Karpas-422 (cell line): ENCODE data around the gene AUP1. TPM values are rescaled to one million over a fixed set of nuclear protein-coding genes. Genes with fewer than 3 reads are reported as not detected.
"Not testable (repeated sequence)": the region's sequence is repeated elsewhere in the genome, so short reads cannot be mapped to it uniquely, and the experiment has no call there.

ENCODE experiments used
- DNase-seq: peaks from one replicate; pipeline ENCODE4 v3.0.0-alpha.2; 2015
- H2AFZ ChIP-seq: fragments of 200-600 bp; sonication (generic); 2 replicates; pipeline ENCODE4 v1.6.1; 2014; ENCODE audit warnings: antibody characterized with exemption, low read length, mixed read lengths
- H3K27ac ChIP-seq: fragments of 200-600 bp; sonication (generic); 2 replicates; pipeline ENCODE4 v1.5.1; 2014; ENCODE audit warnings: mild to moderate bottlenecking, low read length, moderate library complexity
- H3K27me3 ChIP-seq: fragments of 200-600 bp; sonication (generic); 2 replicates; pipeline ENCODE4 v1.6.1; 2014; ENCODE audit warnings: low read length, mixed read lengths
- H3K36me3 ChIP-seq: fragments of 200-600 bp; sonication (generic); 2 replicates; pipeline ENCODE4 v1.6.1; 2014; ENCODE audit warnings: low read length, mixed read lengths; ENCODE audit not compliant: insufficient read depth
- H3K4me1 ChIP-seq: fragments of 200-600 bp; sonication (generic); 2 replicates; pipeline ENCODE4 v1.6.1; 2014; ENCODE audit warnings: mild to moderate bottlenecking, low read length, mixed read lengths
- H3K4me2 ChIP-seq: fragments of 200-600 bp; sonication (generic); 2 replicates; pipeline ENCODE4 v1.6.1; 2014; ENCODE audit warnings: low read length, low read depth, mild to moderate bottlenecking; ENCODE audit not compliant: poor library complexity, severe bottlenecking
- H3K4me3 ChIP-seq: fragments of 200-600 bp; sonication (generic); 2 replicates; pipeline ENCODE4 v1.5.1; 2014; ENCODE audit warnings: mild to moderate bottlenecking, antibody characterized with exemption, low read length, mixed read lengths
- H3K79me2 ChIP-seq: fragments of 200-600 bp; sonication (generic); 2 replicates; pipeline ENCODE4 v1.6.1; 2014; ENCODE audit warnings: mild to moderate bottlenecking, low read length, mixed read lengths
- H3K9ac ChIP-seq: fragments of 200-600 bp; sonication (generic); 2 replicates; pipeline ENCODE4 v1.6.0; 2014; ENCODE audit warnings: low read length
- H3K9me2 ChIP-seq: fragments of 200-600 bp; sonication (generic), shearing (Covaris generic); replicated peaks from 2 replicates; pipeline ENCODE4 v1.6.0; 2014; ENCODE audit warnings: mild to moderate bottlenecking, low read length, moderate library complexity; ENCODE audit not compliant: insufficient read depth
- H3K9me3 ChIP-seq: fragments of 300-700, 200-600 bp; sonication (generic); 2 replicates; pipeline ENCODE4 v1.6.1; 2014; ENCODE audit warnings: low read length, mixed read lengths
- H4K20me1 ChIP-seq: fragments of 200-600 bp; sonication (generic); 2 replicates; pipeline ENCODE4 v1.6.1; 2014; ENCODE audit warnings: mild to moderate bottlenecking, antibody characterized with exemption, low read length, low read depth; ENCODE audit not compliant: insufficient read depth
- total RNA-seq: library from RNA; depleted of rRNA; stranded (reverse); fragments of >200 nt; shearing (Covaris generic); gene quantifications from 2 replicates; pipeline ENCODE4 v1.2.3, GENCODE V29; 2014; ENCODE audit warnings: low replicate concordance

Gene AUP1
- total RNA-seq, 1 experiment from 2014 or later = 216 TPM

DNA sequence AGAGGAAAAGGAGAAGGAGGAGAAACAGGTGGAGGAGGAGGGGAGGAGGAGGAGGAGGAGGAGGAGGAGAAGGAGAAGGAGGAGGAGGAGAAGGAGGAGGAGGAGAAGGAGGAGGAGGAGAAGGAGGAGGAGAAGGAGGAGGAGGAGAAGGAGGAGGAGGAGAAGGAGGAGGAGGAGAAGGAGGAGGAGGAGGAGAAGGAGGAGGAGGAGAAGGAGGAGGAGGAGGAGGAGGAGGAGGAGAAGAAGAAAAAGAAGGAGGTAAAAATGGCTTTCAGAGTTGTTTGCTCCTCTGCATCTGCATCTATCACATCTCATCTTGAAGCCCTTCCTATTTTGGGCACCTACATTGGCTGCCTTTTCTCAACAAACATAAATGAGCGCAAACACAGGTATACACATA is 31.5 kb upstream of the AUP1 start:
- not testable (repeated sequence) for DNase-seq, H3K9ac ChIP-seq, H3K27me3 ChIP-seq, H4K20me1 ChIP-seq, H3K36me3 ChIP-seq, H3K4me3 ChIP-seq, H3K4me1 ChIP-seq, H3K9me3 ChIP-seq, H3K79me2 ChIP-seq, H3K9me2 ChIP-seq, H3K4me2 ChIP-seq, H3K27ac ChIP-seq, H2AFZ ChIP-seq

DNA sequence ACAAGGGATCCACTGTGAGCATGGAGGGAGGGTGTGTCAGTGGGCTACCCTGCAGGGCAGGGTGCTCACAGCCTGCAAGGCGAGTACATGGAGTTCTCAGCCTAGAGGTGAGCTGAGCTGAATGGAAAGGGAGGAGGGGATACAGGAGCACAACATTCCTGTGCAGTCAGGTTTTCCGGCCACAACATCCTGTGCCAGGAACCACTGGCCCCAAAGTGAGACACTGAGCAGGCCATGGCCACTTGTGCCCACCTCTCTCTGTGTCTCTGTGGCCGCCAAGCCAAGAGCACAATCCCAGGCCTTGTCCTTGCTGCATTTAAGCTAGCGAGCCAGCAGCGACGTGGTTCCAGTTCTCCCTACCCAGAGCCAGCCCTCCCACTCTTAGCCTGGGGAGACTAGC is 31.1 kb upstream of the AUP1 start:
- no peak overlapping the region for H3K9ac ChIP-seq
- H3K79me2 ChIP-seq = no peaks in the 10 kb centered on the region
- peaks cover 1% of the 10 kb centered on the region for H3K4me1 ChIP-seq
- no peak for DNase-seq
- no peaks in the 10 kb centered on the region for H3K9me3 ChIP-seq
- H3K4me2 ChIP-seq = no peak overlapping the region
- H3K4me3 ChIP-seq = no peak overlapping the region
- no peaks in the 10 kb centered on the region for H3K27me3 ChIP-seq
- H4K20me1 ChIP-seq = peaks cover 9% of the 10 kb centered on the region; the same call in 1 of the 2 replicates
- 0 out of 2 replicates have a peak, but pooled peaks cover 4% of the 10 kb centered on the region for H3K36me3 ChIP-seq
- H2AFZ ChIP-seq = no peak overlapping the region
- no peak overlapping the region for H3K27ac ChIP-seq
- no peaks in the 10 kb centered on the region for H3K9me2 ChIP-seq

DNA sequence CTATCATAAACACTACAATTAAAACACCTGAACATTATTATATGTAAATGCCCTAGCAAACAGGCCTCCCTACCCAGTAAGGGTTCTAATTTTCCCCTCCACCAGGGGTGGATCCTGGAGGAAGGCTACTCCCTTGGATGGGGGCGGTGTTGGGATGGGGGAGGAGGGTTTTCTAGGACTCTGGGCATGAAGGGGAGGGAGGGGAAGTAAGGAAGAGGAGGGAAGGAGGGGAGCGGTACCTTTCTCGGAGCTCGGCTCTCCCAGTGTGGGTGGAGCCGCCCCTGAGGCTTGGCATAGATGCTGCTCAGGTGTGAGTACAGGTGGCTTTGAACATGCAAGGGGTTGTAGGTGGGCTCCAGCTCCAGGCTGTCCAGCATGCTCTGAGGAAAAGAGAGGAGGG is 30.4 kb upstream of the AUP1 start:
- H3K36me3 ChIP-seq = 0 out of 2 replicates have a peak, but pooled peaks cover 4% of the 10 kb centered on the region
- no peaks in the 10 kb centered on the region for H3K27me3 ChIP-seq
- no peak overlapping the region for H2AFZ ChIP-seq
- H3K4me1 ChIP-seq = peaks cover 7% of the 10 kb centered on the region
- H3K4me3 ChIP-seq = no peak overlapping the region
- no peak overlapping the region for H3K27ac ChIP-seq
- H3K79me2 ChIP-seq = no peaks in the 10 kb centered on the region
- H3K9ac ChIP-seq = no peak overlapping the region
- peaks cover 14% of the 10 kb centered on the region; the same call in 1 of the 2 replicates for H4K20me1 ChIP-seq
- DNase-seq = no peak
- no peak overlapping the region for H3K4me2 ChIP-seq
- no peaks in the 10 kb centered on the region for H3K9me2 ChIP-seq
- H3K9me3 ChIP-seq = no peaks in the 10 kb centered on the region

DNA sequence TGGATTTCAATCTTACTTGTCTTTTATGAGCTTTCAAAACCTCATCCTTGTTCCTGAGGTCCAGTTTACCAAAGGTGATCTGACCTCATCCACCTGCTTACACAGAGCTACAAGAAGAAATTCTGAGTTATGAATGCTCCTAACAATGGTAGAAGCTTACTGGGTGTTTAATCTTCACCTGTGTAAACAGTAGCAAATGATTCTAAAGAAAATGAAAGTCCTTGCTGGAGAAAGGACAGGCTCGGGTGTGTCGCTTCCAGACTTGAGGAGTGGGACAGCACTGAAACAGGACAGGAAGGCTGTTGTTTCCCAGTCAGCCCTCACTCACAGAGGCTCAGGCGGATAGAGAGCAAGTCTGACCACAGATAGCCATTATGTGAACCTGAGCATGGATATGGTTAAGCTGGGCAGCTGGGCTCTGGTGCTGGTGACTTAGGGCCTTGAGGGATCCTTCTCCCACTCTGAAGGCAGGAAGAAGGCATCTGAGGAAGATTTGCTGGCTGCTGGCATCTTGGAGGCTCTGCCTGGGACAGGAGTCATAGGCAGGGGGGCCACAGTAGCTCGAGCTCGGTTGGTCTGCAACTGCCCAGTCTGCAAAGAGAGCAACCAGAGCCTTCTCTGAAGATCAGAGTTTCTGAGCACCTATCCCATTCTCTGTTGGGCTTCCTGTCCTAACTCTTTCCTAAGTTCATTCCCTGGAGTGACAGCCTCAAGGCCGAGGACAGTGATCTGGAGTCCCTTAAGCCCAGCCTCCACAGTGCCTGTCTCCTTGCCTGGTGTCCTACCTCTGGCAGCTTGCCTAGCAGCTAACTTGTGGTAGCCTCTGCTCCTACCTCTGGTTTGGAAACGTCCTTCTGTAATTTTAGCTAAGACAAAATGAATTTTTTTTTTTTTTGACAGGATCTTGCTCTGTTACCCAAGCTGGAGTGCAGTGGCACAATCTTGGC is 29.1 kb upstream of the AUP1 start:
- H3K4me3 ChIP-seq = no peak overlapping the region

DNA sequence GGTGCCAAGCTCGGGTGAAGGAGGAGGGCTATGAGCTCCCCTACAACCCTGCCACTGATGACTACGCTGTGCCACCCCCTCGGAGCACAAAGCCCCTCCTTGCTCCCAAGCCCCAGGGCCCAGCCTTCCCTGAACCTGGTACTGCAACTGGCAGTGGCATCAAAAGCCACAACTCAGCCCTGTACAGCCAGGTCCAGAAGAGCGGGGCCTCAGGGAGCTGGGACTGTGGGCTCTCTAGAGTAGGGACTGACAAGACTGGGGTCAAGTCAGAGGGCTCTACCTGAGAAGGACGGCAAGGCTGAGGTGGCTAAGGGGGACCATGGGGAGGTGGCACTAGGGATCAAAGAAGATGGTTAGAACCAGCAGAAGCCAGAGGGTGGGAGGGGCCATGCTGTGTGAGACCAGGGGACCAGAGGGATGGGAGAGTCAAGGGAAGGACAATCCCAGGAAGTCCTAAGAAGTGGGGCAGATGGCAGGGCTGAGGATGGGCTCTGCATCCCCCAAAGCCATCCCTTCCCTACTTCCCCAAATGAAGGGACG is 27.4 kb upstream of the AUP1 start:
- Histone ChIP-seq H4K20me1 (peaks cover 14% of the 10 kb centered on the region; the same call in 1 of the 2 replicates), H3K9me3 (no peaks in the 10 kb centered on the region), H3K4me1 (peaks cover 13% of the 10 kb centered on the region), H3K9ac (no peak overlapping the region), H3K79me2 (no peaks in the 10 kb centered on the region), H3K27ac (no peak overlapping the region), H3K4me3 (no peak overlapping the region), H3K27me3 (no peaks in the 10 kb centered on the region), H3K4me2 (no peak overlapping the region), H3K9me2 (no peaks in the 10 kb centered on the region), H3K36me3 (0 out of 2 replicates have a peak, but pooled peaks cover 4% of the 10 kb centered on the region), H2AFZ (no peak overlapping the region)
- no peak for DNase-seq

More for the DNA sequence above, 29.1 kb upstream of the AUP1 start:
- no peak overlapping the region for H3K9ac ChIP-seq
- no peak overlapping the region for H3K27ac ChIP-seq
- H3K27me3 ChIP-seq = no peaks in the 10 kb centered on the region
- no peaks in the 10 kb centered on the region for H3K9me3 ChIP-seq
- H3K4me1 ChIP-seq = peaks cover 13% of the 10 kb centered on the region
- H3K36me3 ChIP-seq = 0 out of 2 replicates have a peak, but pooled peaks cover 4% of the 10 kb centered on the region
- H3K79me2 ChIP-seq = no peaks in the 10 kb centered on the region
- no peak overlapping the region for H3K4me2 ChIP-seq
- no peak overlapping the region for H2AFZ ChIP-seq
- no peak for DNase-seq
- peaks cover 14% of the 10 kb centered on the region; the same call in 1 of the 2 replicates for H4K20me1 ChIP-seq
- no peaks in the 10 kb centered on the region for H3K9me2 ChIP-seq

DNA sequence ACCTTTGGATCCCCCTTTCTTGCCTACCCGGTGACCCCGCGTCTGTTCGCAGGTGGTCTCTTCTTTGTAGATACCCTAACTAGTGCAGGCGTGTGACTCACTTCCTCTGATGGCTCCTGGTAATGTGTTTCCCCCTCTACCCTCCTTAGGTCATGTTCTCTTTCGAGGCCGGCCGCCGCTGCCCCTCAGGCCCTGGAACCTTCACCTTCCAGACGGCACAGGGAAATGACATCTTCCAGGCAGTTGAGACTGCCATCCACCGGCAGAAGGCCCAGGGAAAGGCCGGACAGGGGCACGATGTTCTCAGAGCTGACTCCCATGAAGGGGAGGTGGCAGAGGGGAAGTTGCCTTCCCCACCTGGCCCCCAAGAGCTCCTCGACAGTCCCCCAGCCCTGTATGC is 26.7 kb upstream of the AUP1 start:
- no peaks in the 10 kb centered on the region for H3K9me3 ChIP-seq
- H2AFZ ChIP-seq = no peak overlapping the region
- H3K9me2 ChIP-seq = no peaks in the 10 kb centered on the region
- no peak overlapping the region for H3K4me3 ChIP-seq
- peaks cover 14% of the 10 kb centered on the region; the same call in 1 of the 2 replicates for H4K20me1 ChIP-seq
- DNase-seq = no peak
- H3K4me1 ChIP-seq = peaks cover 13% of the 10 kb centered on the region
- no peak overlapping the region for H3K9ac ChIP-seq
- H3K4me2 ChIP-seq = no peak overlapping the region
- H3K27me3 ChIP-seq = no peaks in the 10 kb centered on the region
- H3K79me2 ChIP-seq = no peaks in the 10 kb centered on the region
- H3K27ac ChIP-seq = no peak overlapping the region
- H3K36me3 ChIP-seq = 0 out of 2 replicates have a peak, but pooled peaks cover 4% of the 10 kb centered on the region

DNA sequence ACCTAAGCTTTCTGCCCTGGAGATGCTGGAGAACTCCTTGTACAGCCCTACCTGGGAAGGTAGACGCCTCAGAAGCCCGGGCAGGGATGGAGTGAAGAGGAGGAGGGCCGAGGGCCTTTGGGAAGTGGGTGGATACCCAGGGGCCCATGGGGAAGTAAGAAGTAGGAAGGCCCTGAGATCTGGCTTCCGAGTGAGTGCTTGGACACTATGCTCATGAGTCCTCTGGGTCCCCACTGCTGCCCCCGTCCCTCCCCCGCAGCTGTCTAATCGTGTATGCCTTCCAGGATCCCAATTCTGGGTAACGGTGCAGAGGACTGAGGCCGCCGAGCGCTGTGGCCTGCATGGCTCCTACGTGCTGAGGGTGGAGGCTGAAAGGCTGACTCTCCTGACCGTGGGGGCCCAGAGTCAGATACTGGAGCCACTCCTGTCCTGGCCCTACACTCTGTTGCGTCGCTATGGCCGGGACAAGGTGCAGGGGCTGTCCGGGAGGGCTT is 26.2 kb upstream of the AUP1 start:
- peaks cover 14% of the 10 kb centered on the region; the same call in 1 of the 2 replicates for H4K20me1 ChIP-seq
- H3K79me2 ChIP-seq = no peaks in the 10 kb centered on the region
- H3K4me2 ChIP-seq = peak overlapping the region; percentile 71
- no peaks in the 10 kb centered on the region for H3K27me3 ChIP-seq
- 0 out of 2 replicates have a peak, but pooled peaks cover 4% of the 10 kb centered on the region for H3K36me3 ChIP-seq
- no peak for DNase-seq
- no peak overlapping the region for H3K27ac ChIP-seq
- H3K9me2 ChIP-seq = no peaks in the 10 kb centered on the region
- H3K9me3 ChIP-seq = no peaks in the 10 kb centered on the region
- peak overlapping the region; percentile 68 for H3K4me3 ChIP-seq
- peaks cover 13% of the 10 kb centered on the region for H3K4me1 ChIP-seq
- peak overlapping the region; percentile 78 for H3K9ac ChIP-seq
- no peak overlapping the region for H2AFZ ChIP-seq
